CD4-positive, alpha-beta T cell treated with Interferon gamma for 1 hour (primary cell): ENCODE data around the gene WWC1.
"Not testable (repeated sequence)": the region's sequence is repeated elsewhere in the genome, so short reads cannot be mapped to it uniquely, and the experiment has no call there.

Source experiments
- DNase-seq: peaks from one replicate; pipeline ENCODE4 v3.0.0-alpha.2; 2020

The WWC1 gene

DNA sequence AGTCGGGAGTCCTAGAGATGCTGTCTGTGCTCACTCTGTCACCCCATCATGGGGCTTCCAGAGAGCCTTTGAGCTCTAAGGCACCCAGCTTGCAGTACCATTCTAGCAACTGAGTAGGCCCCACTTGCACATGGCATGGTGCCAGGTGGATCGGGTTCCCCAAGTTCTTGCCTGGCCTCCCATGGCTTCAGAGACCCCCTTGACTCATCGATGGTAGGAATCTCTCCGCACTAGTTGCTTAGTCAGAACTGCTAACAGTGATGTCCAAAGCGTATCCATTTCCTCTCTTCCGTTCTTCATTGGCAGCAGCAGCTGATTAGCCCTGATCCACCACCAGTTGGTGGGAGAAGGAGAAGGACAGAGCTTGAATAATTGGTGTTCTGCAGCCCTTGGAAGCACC lies 124.5 kb downstream of the WWC1 start:
- no peak for DNase-seq

DNA sequence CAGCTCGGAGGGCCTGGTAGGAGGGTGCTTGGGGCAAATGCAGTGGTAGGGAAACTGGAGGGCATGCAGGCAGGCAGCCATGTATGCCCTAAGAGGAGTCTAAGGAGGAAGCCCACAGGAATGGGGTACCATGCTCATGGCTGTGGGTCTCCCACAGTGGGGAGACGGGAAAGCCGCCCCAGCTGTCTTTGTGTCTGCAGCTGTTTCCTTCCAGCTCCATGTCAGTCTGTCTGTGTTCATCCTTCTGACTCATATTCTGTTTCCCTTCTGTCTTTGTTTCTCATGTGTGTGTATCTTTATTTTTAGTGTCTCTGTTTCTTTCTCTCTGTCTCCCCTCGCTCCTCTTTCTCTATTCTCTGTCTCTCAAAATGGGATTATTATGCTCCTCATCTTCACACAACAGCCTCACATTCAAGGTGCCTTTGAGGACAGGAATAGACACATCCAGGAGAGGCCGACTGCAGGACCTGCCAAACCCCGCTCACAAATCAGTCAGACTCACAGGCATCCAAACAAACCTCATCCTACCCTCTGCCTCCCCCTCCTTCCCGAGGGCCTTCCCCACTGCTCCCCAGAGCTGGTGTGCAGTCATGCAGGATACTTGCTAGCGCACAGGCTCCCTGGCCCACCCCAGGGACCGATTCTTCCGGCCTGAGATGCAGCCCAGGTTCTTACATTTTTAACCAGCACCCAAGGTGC lies 126.4 kb downstream of the WWC1 start:
- DNase-seq: no peak

DNA sequence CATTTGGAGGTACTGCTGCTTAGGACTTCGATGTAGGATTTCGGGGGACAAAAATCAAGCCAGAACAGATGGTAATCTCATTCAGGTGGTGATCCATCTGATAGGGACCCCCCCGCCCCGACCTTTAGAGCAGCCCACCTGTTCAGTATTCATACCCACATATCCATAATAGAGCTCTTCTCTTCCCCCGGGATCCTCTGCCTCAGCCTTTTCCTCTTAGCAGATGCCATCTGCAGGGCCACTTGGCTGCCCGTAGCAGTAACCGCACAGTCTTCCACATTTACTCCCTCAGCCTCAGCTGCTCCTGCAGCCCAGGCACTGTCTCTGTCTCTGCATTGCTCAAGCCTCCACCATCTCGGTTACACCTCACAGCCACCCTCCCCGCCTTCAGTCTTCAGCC lies 129.0 kb downstream of the WWC1 start:
- no peak for DNase-seq

DNA sequence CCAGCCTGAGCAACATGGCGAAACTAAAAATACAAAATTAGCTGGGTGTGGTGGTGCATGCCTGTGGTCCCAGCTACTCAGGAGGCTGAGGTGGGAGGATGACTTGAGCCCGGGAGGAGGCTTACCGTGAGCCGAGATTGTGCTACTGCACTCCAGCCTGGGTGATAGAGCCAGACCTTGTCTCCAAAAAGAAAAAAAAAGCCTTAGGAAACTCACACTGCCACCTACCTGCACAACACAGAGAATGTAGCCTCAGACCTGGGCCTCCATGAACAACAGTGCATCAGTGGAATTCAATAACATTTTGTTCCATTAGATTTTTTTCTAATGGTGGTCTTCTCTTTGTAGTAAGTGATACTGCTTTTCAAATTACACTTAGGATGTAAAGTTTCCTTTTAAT lies 131.0 kb downstream of the WWC1 start:
- no peak for DNase-seq

DNA sequence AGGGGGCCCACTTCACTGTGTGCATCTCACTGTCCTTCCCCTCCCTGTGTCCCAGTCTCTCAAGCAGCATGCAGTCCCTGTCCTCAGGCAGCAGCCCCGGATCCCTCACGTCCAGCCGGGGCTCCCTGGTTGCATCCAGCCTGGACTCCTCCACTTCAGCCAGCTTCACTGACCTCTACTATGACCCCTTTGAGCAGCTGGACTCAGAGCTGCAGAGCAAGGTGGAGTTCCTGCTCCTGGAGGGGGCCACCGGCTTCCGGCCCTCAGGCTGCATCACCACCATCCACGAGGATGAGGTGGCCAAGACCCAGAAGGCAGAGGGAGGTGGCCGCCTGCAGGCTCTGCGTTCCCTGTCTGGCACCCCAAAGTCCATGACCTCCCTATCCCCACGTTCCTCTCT lies 132.0 kb downstream of the WWC1 start:
- DNase-seq: no peak

DNA sequence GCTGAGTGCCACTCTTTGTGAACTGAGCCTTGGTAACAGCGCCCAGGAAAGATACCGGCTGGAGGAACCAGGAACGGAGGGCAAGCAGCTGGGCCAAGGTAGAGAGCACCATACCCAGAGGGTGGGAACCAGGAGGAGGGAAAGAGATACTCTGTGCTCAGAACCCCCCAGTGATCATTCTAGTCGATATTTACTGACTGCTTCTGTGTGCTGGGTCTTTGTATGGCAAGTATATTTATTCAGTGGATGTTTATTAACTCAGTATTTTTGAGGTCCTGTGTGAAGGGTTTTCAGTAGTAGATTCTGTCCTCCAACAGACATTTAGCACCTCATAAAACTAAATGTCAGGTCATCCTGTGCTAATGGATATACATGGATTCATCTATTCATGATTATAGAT lies 132.5 kb downstream of the WWC1 start:
- no peak for DNase-seq

DNA sequence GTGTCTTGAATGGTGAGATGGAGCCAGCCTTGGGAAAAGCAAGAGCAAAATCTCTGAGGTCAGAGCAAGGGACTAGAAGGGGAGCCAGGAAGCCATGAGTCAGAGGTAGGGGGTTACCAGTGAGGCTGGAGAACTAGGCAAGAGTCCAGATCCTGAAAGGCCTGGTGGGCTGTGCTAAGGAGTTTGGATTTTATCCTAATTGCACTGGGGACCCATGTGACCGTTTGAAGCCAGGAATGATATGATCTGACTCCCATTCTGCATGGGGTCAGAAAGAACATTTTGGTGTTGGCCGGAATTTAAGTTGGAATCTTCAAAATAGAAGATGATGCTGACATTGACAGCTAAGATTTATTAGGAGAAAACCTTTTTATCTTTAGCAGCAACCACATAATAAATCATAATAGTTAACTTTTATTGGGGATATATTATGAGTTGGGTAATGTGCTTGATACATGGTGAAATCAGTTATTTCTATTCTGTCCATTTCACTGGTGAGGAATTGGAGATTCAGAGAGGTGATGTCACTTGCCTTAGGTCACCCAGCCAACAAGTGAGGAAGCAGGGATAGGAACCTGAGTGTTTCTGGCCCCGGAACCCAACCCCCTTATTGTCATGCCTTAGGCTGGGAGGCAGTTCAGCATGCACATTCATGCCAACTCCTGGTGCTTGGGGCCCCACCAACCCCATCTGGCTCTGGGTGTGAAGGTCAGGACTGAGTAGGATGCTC lies 133.3 kb downstream of the WWC1 start:
- no peak for DNase-seq

DNA sequence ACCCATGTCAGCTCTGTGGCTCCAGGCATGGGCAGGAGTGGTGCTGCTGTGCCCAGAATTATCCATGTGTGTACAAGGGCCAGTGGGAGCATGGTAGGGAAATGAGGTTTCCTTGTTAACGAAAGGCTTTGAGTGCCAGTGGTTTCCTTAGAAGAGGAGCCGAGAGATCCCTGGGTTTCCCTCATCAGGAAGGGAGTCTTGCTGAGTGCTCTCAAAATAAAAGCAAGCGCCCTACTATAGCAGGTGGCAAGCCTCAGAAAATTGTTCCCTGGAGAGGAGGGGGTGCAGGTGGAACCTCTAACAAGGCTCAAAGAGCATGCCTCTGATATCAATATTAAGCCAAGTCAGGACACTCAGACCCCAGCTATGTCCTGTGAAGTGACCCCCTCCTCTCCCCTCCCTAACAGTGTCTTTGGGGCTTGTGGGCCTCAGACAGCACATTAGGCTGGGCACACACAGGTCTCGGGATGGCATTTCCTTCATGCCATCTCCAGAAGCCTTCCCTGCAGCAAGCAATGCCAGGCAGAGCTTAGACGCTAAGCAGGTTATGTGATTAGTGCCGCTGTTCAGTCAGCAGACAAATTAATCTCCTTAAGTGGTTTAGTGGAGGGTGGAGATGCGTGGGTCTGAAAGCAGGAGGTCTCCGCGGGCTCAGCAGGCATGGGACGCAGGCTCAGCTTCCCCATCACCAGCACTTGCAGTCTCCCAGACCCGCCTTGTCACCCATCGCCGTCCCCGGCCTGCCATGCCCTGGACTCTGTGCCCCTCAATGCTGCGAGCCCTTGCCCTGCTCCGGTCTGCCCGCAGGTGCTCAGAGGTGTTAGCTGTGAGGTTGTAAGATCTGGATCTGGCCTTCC lies 134.8 kb downstream of the WWC1 start:
- DNase-seq: no peak

DNA sequence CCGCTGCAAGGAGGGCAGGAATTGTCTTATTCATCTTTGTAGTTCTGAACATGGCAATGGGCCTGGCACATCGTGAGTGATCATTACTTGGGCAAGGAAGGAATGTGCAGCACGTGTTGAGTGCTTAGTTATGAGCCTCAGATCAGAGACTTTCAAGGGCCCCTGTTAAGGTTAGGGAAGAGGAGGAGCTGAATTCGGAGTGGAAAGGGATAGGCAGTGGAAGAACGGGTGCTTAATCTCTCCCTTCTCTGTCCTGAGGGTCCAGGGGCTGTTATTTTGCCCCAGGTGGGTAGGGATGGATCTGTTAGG lies 135.4 kb downstream of the WWC1 start:
- DNase-seq: no peak

DNA sequence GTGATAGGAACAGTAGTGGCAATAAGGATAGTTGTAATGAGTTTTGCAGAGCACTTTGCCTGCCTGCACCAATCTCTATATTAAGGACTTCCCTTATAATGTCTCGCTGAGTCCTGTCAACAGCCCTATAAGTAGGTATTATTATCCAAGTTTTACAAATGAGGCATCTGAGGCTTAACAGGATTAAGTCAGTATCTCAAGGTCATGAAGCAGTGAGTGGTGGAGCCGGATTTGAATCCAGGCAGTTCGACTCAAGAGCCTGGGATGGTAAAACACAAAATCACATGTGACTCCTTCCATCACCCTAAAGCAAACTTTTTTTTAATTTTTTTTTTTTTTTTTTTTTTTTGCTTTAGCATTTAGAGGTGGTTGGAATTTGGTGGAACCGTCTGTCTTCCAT lies 135.8 kb downstream of the WWC1 start:
- no peak for DNase-seq

DNA sequence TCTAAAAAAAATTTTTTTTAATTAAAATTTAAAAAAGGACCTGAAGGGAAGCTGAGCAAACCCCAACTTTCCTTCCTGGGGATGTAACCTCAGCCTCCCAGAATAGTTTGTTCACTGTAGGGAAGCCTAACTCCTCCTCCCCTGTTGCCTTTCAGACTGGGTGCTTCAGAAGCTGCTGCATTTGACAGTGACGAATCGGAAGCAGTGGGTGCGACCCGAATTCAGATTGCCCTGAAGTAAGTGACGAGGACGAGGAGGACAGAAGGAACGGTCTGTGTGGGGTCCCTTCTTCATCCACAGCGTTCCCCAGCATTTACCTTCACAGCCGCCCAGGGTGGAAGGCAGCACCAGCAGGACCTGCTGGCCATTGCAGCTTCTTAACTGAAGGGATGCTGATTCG lies 137.1 kb downstream of the WWC1 start:
- no peak for DNase-seq

DNA sequence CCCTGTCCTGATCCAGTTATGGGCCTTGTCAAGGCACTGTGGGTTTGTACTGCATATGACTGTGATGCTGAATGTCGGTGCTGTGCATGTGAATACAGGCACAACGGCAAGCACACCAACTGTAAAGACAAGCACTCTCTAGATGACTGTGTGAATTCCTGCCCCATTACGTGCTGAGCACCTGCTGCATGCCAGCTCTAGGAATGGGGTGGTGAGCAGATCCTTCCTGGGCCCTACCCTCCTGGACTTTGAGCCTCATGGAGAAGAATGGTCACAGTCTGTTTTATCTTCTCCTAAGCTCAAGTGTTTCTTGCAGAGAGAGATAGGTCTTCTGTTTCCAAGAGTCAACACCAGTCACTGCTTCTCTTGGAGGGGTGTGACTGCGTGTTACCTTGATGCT lies 138.9 kb downstream of the WWC1 start:
- no peak for DNase-seq

DNA sequence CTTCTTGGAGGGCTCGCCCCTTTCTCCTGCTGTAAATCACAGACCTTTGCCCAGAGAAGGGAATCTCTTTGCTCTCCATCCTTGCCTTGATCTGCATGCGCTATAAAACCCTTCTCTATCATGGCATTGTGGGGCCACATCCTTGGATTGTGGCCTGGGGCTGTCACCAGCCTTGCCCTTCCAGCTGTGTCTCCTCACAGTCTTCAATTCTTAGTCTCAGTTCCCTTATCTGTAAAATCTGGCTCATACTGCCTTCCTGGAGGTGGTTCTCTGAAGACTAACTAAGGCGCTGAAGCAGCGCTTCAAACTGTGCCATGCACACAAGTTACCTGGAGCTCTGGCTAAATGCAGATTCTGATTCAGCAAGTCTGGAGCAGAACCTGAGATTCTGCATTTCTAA lies 141.5 kb downstream of the WWC1 start:
- DNase-seq: no peak

DNA sequence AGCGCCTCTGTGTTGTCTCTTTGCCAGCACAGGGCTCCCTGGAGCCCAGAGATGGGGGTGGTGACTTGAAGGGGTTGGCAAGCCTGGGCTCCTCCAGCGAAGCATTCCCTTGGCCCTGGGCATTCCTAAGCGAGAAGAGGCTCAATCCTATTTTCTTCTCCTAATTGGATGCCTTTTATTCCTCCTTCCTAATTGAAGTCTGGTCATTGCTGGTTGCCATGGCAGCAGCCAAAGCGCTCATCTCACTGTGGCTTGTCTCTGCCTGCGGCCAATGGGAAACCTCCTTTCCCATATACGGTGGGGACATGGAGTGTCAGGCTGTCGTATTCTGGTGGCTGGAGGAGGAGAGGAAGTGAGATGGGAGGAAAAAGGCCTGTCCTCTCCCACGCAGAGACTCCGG lies 142.6 kb downstream of the WWC1 start:
- no peak for DNase-seq

DNA sequence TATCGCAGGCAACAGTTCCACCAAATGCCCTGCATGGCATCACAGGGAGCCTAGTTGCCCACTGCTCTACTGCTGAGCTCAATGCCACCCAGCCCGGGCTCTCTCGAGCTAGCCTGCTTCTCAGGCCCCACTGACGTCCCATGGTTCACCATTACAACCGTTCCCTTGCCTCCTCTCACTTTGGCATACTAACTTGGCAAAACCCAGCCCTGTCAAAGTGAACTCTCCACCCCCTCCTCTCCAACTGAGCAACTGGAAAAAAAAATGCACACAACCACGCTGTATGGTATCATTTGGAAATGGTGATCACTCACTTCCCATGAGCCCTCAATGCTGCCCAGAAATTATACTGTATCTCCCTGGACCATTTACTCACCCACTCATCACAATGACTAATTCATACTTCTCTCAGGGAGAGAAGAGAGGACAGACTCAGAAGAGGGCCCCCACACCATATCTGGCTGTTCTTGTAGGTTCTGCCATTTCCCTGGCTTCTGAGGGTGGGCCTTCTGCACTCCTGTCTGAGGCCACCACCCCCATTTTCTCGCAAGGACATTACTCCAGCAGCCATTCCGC lies 143.4 kb downstream of the WWC1 start:
- DNase-seq: no peak

DNA sequence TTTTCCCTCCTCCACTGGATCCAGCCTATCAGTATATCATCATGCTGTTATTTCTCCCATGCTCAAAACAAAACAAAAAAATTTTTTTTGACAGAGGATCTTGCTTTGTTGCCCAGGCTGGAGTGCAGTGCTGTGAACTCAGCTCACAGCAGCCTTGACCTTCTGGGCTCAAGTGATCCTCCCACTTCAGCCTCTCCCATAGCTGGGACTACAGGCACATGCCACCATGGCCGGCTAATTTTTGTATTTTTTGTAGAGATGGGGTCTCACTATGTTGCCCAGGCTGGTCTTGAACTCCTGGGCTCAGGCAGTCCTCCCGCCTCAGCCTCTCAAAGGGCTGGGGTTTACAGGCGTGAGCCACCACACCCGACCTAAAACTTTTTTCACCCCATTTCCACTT lies 143.9 kb downstream of the WWC1 start:
- DNase-seq: not testable (repeated sequence)

DNA sequence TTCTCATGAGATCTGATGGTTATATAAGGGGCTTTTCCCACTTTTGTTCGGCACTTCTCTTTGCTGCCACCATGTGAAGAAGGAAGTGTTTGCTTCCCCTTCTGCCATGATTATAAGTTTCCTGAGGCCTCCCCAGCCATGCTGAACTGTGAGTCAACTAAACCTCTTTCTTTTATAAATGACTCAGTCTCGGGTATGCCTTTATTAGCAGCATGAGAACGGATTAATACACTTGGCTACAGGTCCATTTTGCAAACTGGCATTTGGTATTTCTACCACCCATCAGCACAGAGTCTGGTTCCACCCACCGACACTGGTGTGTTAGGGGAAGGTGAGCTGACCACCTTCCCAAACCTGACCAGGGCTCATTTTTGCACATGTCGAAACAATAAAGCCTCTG lies 146.9 kb downstream of the WWC1 start:
- no peak for DNase-seq

DNA sequence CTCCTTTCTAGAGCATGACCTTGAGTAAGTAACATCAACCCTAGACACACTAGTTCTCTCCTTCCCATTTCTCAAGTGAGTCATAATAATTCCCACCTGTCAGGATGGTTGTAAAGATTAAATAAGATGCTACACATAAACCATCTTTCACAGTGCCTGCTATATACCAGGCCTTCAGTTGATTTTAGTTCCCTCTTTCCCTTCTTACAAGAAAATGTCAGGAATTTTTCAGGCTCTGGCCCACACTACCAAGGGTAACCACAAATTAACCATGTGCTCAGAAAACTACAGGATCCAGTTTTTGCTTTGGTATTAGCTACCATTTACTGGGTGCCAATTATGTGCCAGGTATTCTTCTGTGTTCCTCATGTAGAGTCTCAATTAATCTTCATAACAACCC lies 152.1 kb downstream of the WWC1 start:
- no peak for DNase-seq

DNA sequence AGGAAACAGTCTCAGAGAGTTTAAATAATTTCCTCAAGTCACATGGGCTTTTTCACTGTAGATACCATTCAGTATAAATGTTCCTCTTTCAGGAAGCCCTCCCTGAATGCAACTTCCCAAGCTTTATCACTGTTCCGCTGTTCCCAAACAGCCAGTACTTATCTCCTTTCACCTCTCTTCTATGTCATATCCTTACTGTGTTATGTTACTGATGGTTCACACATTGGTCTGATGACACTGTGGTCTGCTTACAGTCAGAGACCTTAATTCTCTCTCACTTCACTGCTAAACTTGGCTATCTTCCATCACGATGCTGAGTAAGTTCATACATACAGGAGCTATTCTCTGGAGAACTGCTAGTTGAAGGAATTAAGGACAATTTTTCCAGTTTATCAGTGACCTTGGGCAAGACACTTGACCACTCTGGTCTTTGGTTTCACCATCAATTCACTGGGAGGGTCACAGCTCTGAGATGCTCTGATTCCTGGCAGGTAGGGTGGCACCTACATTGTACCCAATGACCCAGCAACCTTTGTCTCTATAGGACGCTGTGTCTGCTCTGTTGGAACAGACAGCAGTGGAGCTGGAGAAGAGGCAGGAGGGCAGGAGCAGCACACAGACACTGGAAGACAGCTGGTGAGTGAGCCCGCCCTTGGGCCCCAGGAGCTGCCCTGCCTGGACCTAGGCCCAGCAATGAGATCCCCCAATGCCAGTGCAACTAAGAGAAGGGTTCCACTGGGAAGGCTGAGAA lies 152.7 kb downstream of the WWC1 start:
- no peak for DNase-seq

DNA sequence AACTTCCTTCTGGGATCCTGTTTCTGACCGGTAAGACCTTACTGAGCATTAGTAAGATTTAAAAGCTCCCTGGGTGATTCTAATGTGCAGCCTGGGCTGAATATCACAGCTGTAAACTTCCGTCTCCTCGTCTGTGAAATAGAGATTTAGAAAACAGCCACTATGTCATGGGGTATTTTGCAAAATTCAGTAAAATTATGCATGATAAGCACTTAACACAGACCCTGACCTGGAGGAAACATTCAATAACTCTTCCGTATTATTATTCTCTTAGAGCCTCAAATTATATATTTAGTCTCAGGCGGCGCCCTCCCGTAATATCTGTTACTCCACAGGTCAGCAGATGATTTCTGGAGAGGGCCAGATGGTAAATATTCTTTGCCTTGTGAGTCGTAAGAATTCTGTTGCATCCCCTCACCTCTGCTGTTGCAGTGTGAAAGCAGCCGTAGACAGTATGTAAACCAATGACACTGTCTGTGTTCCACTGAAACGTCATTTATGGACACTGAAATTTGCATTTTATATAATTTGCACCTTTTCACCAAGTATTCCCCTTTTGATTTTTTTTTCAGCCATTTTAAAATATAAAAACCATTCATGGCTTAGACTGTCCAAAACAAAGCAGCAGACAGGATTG lies 155.7 kb downstream of the WWC1 start:
- DNase-seq: no peak

DNA sequence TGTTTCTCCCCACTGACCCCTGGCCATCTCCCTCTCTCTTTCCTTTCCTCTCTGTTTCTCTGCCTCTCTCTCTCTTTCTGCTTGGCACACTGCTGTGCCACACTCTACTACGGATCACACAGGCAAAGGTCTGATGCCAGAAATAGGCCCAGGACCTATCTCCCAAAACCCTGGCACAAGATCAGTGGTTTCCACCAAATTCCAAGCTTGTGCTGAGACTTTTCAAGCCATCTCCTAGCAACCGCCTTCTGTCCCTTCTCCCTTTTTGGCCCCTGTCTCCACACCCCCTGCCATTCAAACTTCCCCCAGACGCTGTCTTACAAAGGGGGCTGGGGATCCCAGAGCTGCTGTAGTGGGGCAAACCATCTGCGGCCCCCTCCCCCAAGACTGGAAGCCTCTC lies 156.4 kb downstream of the WWC1 start:
- DNase-seq: no peak

DNA sequence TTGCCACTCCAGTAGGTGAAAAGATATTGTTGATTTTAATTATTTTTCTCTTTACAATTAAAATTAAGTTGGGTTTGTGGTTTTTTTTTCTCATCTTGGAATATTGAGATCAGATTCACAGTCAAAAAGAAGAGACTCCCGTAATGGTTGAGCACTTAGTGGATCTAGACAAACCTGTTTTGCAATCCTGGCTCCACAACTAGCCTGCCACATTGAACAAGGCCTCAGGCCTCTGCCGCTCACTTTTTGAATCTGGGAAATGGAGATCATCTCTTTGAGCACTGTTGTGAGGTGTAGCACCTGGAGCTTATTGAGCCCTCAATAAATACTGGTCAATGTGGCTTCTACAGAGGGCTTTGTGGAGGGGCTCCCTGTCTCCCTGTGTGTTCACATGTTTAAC lies 157.7 kb downstream of the WWC1 start:
- no peak for DNase-seq

DNA sequence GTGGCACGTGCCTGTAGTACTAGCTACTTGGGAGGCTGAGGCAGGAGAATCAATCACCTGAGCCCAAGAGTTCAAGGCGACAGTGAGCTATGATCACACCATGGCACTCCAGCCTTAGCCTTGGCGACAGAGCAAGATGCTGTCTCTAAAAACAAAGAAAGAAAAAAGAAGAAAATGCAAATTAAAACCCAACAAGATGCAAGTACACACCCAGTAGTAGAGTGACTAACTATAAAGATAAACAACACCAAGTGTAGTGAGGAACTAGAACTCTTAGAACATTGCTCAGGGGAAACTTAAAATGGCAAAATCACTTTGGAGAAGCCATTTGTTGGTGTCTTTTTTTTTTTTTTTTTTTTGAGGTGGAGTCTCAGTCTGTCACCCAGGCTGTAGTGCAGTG lies 160.1 kb downstream of the WWC1 start:
- no peak for DNase-seq
